HUDEP-2 (cell line): ENCODE measurements around the gene HOTAIR.

ENCODE experiments used
- DNase-seq, 76 experiments: peaks; one replicate each; lab custom pipeline; 2025; ENCODE audit not compliant: unreplicated experiment in 76 of 76; lab: John Stamatoyannopoulos, UW

Gene HOTAIR

DNA sequence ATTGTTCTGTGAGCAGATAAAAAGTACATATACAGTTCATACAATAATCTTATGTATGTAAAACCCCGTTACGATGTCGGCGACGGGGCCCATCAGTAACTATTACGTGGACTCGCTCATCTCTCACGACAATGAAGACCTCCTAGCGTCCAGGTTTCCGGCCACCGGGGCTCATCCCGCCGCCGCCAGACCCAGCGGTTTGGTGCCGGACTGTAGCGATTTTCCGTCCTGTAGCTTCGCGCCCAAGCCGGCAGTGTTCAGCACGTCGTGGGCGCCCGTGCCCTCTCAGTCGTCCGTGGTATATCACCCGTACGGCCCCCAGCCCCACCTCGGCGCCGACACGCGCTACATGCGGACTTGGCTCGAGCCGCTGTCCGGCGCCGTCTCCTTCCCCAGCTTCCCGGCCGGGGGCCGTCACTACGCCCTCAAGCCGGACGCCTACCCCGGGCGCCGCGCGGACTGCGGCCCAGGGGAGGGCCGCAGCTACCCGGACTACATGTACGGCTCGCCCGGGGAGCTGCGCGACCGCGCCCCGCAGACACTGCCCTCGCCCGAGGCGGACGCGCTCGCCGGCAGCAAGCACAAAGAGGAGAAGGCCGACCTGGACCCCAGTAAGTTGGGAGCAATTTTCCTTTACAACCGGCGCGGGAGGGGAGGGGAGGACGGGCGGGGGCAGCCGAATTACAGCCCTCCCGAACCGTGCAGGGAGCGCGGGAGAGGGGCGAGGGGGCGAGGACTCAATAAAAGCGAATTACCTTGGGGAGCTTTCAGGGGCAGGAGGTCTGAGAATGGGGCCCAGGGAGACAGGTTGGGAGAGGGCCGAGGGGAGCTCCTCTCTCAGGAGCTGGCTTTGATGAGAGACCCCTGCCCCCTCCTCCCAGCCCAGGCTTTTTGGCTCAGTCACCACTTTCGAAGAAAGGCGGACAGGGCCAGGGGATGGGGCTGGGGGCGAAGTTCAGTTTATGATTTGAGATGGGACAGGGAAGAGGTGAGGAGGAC is 25.7 kb upstream of the HOTAIR start, which contains the start of gene HOXC9:
HOXC9 (plus strand) TSS at position 46 of the 999 bp plus-strand sequence; CDS start at position 74, 28 bp downstream.
- DNase-seq, result no peak

DNA sequence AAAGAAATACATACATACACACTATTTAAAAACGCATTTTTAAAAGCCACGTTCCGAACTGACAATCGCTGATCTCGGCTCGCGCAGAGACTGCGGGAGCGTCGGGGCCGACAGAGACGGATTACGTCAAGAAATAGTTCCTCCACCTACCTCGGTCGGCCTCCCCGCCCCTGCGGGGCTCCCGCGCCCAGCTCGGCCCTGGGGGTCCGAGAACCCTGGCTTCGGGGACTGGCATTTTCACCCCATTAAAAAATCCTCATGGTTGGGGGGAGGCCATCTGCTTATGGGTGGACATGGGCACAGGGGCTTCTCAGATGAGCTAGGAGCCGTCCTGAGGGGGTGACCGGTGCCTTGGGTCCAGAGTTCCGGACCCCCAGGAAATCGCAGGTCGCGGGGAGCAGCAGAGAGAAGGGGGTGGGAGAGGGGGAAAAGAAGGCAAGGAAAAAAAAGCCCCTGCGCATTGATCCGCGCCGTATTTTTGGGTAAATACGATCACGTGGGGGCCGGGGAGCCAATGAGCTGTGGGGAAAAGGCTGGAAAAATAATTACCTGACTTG is 24.9 kb upstream of the HOTAIR start:
- peak in 16 of 76 experiments; percentile 6 to 34 (median 16) for DNase-seq

DNA sequence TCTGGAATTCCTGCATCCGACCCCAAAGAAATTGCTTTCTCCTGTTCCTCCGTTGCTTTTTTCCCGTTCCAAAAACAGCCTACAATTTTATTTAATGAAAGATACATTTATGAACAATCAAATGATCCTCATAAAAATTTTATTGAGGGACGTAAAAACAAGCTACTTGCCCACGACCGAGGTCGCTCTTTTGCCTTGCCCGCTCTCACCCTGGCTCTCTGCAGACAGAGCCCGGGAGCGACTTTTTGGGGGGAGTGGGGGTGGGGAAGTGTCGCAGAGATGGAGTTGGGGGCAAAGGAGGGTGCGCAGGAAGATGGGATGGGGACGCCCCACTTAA is 24.1 kb upstream of the HOTAIR start:
- DNase-seq, result no peak

DNA sequence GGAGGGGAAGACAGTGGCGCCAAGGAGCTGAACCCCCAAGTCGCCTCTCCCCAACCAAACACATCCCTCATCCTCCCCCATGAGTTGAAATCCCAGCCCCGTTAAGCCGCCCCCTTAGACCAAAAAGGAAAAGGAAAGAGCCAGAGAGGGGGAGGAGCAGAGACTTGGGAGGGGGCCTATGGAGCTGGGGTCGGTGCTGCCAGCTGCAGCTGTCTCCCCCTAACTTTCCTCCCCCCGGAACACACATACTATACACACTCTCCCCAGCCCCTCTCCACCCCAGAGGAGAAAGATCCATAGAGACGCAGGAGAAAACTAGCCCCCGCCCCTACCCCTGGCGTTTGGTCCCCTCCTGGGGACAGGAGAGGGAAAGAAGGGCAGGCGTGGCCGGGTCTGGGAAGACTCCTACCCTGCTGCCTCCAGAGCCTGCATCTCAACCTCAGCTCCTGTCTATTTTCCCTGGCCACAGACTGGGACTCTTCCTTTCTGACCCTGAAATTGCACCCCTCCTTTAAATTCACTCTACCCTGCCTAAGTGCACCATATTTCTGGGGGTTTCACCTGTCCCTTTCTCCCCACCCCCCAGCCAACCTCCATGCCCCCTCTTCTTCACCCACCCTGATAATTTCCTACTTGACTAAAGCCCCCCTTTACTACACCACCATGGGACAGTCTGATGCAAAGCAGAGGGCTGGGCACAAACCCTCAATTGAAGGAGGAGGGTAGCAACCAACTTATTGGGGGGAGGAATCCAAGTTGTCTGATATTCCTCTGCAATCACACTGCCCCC is 23.6 kb upstream of the HOTAIR start:
- DNase-seq, result no peak

- DNase-seq, result no peak
Measured at GRCh38 chr12:53997204-53998109, 22.7 kb upstream of the HOTAIR start.

DNA sequence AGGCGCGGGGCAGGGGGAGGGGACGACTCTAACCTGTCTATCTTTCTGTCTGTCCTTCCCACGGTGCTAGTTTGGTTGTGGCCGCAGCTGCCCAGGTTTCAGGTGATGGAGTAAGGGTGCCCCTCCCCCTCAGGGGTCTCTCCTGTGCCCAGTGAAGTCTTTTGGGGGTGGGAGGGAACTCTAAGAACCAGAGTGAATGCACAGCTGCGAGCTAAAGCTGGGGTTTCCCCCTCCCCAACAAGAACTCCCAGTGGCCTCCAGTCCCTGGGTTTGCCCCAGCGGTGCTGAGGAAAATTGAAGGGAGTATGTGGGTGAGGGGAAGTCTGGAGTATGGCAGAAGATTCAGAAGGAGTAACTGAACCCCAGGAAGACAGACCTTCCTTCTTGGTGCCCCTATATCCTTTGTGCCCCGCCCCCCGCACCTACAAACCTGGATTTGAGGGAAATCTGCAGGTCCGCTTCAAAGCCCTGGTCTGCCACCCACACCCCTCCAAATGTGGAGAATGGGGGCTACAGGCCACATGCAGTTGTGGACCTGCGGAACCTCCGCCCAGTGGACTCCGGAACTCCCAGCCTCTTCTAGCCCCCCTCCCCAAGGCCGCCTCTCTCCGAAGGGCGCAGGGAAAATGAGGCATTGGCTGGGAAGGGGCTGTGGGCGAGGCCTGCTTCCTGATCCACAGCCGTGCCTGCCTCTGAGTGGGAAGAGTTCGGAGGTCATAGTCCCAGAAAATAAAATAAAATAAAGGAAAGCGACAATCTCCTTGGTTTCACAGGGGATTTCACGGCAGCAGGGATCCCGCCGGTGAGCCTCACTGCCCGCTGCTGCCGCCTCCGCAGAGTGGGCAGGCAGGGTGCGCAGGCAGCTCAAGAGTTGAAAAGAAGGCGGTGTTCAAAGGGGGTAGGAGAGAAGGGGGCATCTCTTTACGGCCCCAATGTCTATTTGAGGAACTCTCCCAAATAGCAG is 21.8 kb upstream of the HOTAIR start:
- no peak for DNase-seq

- DNase-seq, result no peak
Measured at GRCh38 chr12:53995378-53996239, 20.9 kb upstream of the HOTAIR start.

- DNase-seq, result no peak
Measured at GRCh38 chr12:53995002-53995377, 20.2 kb upstream of the HOTAIR start.

DNA sequence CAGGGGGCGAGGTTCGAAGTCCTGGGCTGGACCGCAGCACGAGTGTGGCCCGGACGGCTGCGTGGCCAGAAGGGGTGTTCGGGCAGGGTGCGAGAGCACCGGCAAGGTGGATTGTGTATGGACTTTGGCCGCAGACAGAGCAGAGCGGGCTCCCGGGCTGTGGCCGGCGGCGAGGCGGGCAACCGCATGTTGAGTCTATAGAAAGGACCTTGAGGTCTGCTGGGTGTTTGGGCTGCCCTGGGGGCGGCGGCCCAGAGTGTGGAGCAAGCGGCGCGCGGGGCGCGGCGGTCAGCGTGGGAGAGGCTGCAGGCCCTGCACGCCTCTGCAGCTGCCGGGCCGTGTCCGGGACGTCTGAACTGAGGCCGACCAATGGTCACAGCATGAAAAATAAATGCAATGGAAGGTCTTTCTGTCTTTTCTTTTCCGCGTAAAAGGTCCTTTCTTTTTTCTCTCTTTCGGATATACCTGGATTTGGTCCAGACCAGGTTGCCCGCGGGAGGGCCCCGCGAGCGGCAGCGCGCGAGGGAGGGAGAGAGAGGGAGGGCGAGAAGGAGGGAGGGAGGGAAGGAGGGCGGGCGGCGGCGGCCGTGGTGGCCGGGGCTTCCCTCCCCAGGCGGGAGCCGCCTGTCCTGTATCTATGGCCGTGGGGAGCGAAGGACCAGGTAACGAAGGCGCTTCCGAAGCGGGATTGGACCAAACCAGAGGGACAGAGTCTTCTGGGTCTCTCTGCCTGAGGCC is 19.7 kb upstream of the HOTAIR start:
- no peak for DNase-seq

- no peak for DNase-seq
Measured at GRCh38 chr12:53994009-53994263, 19.2 kb upstream of the HOTAIR start.

DNA sequence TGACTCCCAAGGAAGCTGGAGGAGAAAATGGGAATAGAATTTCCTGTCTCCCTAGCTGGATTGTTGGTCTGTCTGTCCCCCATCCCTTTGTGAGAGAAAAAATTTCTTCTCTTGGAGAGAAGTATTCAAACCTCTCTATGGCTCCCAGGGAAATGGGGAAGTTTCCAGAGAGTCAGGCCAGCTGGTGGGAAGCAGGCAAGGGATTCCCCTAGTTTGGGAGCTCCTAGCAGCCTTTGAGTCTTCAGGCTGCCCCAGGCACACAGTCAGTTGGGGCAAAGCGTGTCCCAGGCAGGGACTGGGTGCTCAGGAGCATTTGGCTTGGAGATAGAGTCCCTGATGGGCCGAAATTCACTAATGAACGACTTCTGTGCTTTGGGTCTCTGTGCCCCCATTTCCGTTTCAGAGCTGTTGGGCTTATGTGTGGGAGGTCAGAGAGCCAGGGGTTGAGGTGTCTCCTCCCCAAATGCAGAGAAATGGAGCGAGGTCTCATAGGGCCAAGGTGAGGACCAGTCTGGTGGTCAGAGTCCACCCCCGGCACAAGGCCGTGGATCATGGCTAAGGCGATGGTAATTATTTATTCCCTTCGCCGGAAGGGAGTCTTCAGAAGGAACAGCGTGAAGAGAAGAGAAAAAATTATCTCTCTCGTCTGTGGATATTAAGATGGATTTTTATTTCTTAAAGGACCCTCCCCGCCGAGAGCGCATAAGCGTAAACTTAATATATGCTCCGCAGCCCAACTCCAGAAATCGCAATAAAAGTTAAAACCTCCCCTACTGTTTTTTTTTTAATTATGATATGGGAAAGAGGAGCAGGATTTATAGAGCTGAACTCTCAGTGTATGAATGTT is 18.6 kb upstream of the HOTAIR start:
- no peak for DNase-seq

GRCh38 chr12:53992377-53992889 is 17.7 kb upstream of the HOTAIR start:
- DNase-seq, result no peak

- DNase-seq, result no peak
Measured at GRCh38 chr12:53991077-53991460, 16.3 kb upstream of the HOTAIR start.

GRCh38 chr12:53990311-53991076 is 15.7 kb upstream of the HOTAIR start:
- DNase-seq, result no peak

DNA sequence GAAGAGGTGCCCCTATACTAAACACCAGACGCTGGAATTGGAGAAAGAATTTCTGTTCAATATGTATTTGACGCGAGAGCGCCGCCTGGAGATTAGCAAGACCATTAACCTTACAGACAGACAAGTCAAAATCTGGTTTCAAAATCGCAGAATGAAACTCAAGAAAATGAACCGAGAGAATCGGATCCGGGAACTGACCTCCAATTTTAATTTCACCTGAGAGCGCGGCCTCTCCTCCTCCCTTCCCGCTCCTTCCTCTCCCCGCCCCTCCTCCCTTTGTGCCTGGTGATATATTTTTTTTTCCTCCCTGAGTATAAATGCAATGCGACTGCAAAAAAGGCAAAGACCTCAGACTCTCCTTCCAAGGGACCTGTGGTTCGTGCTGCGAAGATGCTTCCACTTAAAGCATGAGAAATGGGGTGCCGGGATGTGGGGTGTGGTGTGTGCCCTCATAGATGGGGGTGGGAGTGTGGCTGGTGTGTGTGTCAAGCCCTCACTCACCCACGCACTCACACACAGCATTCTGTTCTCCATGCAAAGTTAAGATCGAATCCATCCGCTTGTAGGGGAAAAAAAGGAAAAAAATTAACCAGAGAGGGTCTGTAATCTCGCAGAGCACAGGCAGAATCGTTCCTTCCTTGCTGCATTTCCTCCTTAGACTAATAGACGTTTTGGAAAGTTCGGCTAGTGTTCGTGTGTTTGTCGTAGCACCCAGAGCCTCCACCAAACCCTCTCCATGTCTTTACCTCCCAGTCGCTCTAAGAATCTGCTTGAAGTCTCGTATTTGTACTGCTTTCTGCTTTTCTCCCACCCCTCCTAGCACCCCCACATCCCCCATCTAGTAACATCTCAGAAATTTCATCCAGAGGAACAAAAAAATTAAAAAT is 14.7 kb upstream of the HOTAIR start:
- DNase-seq, result peak in 21 of 76 experiments; percentile 3 to 40 (median 17)
